Measurements from ENCODE around the gene SCARF1.
"Not testable (repeated sequence)": the region's sequence is repeated elsewhere in the genome, so short reads cannot be mapped to it uniquely, and the experiment has no call there.

SCARF1 gene

GRCh38 chr17:1645207-1646171, at the start of gene SCARF1:
Gene SCARF1, minus strand, starts transcription at chr17:1645732. Its CDS starts 35 bp downstream, at chr17:1645697.
- FAIRE-seq (no peak), DNase-seq (ENCODE audit: insufficient read length, low spot score) (no peak)

GRCh38 chr17:1693339-1693738, 47.8 kb upstream of the SCARF1 start:
- no peak for FAIRE-seq

GRCh38 chr17:1690544-1691221, 45.2 kb upstream of the SCARF1 start:
- DNase-seq (ENCODE audit: insufficient read length, low spot score): no peak
- FAIRE-seq: no peak

More at GRCh38 chr17:1693339-1693738, 47.8 kb upstream of the SCARF1 start:
- no peak for DNase-seq (ENCODE audit: insufficient read length, low spot score)

GRCh38 chr17:1688405-1688804, 42.9 kb upstream of the SCARF1 start:
- DNase-seq (ENCODE audit: insufficient read length, low spot score); FAIRE-seq: not testable (repeated sequence)

GRCh38 chr17:1686086-1686485, 40.6 kb upstream of the SCARF1 start:
- FAIRE-seq (no peak), DNase-seq (ENCODE audit: insufficient read length, low spot score) (no peak)

- DNase-seq (ENCODE audit: insufficient read length, low spot score): peak; percentile 100
- FAIRE-seq: peak; percentile 98
Observed at GRCh38 chr17:1684378-1685189, 39.1 kb upstream of the SCARF1 start, which contains the start of gene PRPF8. Gene PRPF8, minus strand, starts transcription at chr17:1684867. Its CDS starts 296 bp downstream, at chr17:1684571.

- no peak for FAIRE-seq
Observed at GRCh38 chr17:1683459-1683858, 37.9 kb upstream of the SCARF1 start.

GRCh38 chr17:1676401-1676800, 30.9 kb upstream of the SCARF1 start:
- no peak for FAIRE-seq
- DNase-seq (ENCODE audit: insufficient read length, low spot score): no peak

More at GRCh38 chr17:1683459-1683858, 37.9 kb upstream of the SCARF1 start:
- no peak for DNase-seq (ENCODE audit: insufficient read length, low spot score)

- no peak for FAIRE-seq
Observed at GRCh38 chr17:1673041-1673785, 27.7 kb upstream of the SCARF1 start.

GRCh38 chr17:1663934-1664333, 18.4 kb upstream of the SCARF1 start:
- DNase-seq (ENCODE audit: insufficient read length, low spot score); FAIRE-seq: not testable (repeated sequence)

More at GRCh38 chr17:1673041-1673785, 27.7 kb upstream of the SCARF1 start:
- no peak for DNase-seq (ENCODE audit: insufficient read length, low spot score)

- no peak for FAIRE-seq
- no peak for DNase-seq (ENCODE audit: insufficient read length, low spot score)
Observed at GRCh38 chr17:1661045-1661444, 15.5 kb upstream of the SCARF1 start.

- DNase-seq (ENCODE audit: insufficient read length, low spot score) (no peak), FAIRE-seq (no peak)
Observed at GRCh38 chr17:1658100-1658499, 12.6 kb upstream of the SCARF1 start.

- FAIRE-seq (no peak), DNase-seq (ENCODE audit: insufficient read length, low spot score) (no peak)
Observed at GRCh38 chr17:1653735-1654134, 8.2 kb upstream of the SCARF1 start.

GRCh38 chr17:1652794-1653193, 7.3 kb upstream of the SCARF1 start:
- not testable (repeated sequence) for DNase-seq (ENCODE audit: insufficient read length, low spot score); FAIRE-seq

- FAIRE-seq: no peak
Observed at GRCh38 chr17:1651559-1651844, 6.0 kb upstream of the SCARF1 start.

GRCh38 chr17:1650731-1651558, 5.4 kb upstream of the SCARF1 start:
- DNase-seq (ENCODE audit: insufficient read length, low spot score) (no peak), FAIRE-seq (no peak)

More at GRCh38 chr17:1651559-1651844, 6.0 kb upstream of the SCARF1 start:
- DNase-seq (ENCODE audit: insufficient read length, low spot score): no peak

- FAIRE-seq: peak; percentile 72
- no peak for DNase-seq (ENCODE audit: insufficient read length, low spot score)
Observed at GRCh38 chr17:1649844-1650501, 4.4 kb upstream of the SCARF1 start, which contains the start of gene RILP. Gene RILP, minus strand, starts transcription at chr17:1649866. Its CDS starts 62 bp downstream, at chr17:1649804.

Data from GM19239 (cell line).